K562 (cell line): ENCODE results near the gene RNU1-2. TPM values are rescaled to one million over a fixed set of nuclear protein-coding genes. Genes with fewer than 3 reads are reported as not detected.
A peak's percentile ranks its signal among the peaks of the same experiment; 100 is the strongest.
"Not testable (repeated sequence)": the region's sequence is repeated elsewhere in the genome, so short reads cannot be mapped to it uniquely, and the experiment has no call there.

Experiments used
- ATAC-seq: fragments of 200-7000 bp; cut with Tn5 transposase; 3 replicates; pipeline ENCODE4 v1.9.1; 2020; ENCODE audit warnings: moderate library complexity
- BruUV-seq: library from RNA; stranded (reverse); fragments of 400-500 nt; replicated peaks from 2 replicates; lab custom pipeline; 2021; lab: Mats Ljungman, UMichigan
- CTCF ChIA-PET: fragments of 300-600 bp; formaldehyde crosslinking; extraction: SDS; loops from one replicate; lab custom pipeline; 2021; ENCODE audit warnings: low intra/inter-chr PET ratio; lab: Yijun Ruan, JAX
- POLR2A ChIA-PET: fragments of 300-600, 350-650 bp; sonication (Branson Sonifier 250); formaldehyde crosslinking; extraction: SDS; loops from one replicate; lab custom pipeline; 2021; ENCODE audit warnings: antibody characterized with exemption, inconsistent platforms; lab: Yijun Ruan, JAX
- DNase-seq, 4 experiments: peaks; one replicate each; pipeline versions ENCODE4 v3.0.0 to v3.0.0-alpha.2; 2011 to 2018; ENCODE audit warnings: low spot score in 3 of 4, mixed read lengths in 3 of 4; ENCODE audit errors: extremely low read depth in 1 of 4
- FAIRE-seq: peaks from 2 replicates; lab custom pipeline; 2011; peaks lifted over from hg19 to GRCh38; lab: Jason Lieb, UNC
- H2AFZ ChIP-seq: 2 replicates; pipeline ENCODE4 v1.6.0; 2011; ENCODE audit warnings: low read depth, low read length, control low read depth, inconsistent platforms
- H3K27ac ChIP-seq: fragments of 200-600 bp; 3 replicates; pipeline ENCODE4 v1.8.0; 2011; ENCODE audit warnings: low read depth, mild to moderate bottlenecking, control low read depth, inconsistent platforms, low read length, moderate library complexity, mixed read lengths; ENCODE audit errors: extremely low read depth
- H3K27me3 ChIP-seq, 2 experiments: fragments of 300-600 bp in 1 of 2; 2 replicates in 1 of 2; 3 replicates in 1 of 2; pipeline versions ENCODE4 v1.6.0 to v1.8.0; 2011; ENCODE audit warnings: inconsistent platforms in 2 of 2, low read length in 2 of 2, mild to moderate bottlenecking in 1 of 2, mixed read lengths in 1 of 2, moderate library complexity in 1 of 2; ENCODE audit not compliant: control insufficient read depth in 2 of 2, insufficient read depth in 2 of 2
- H3K36me3 ChIP-seq: fragments of 300-600 bp; 3 replicates; pipeline ENCODE4 v1.8.0; 2011; ENCODE audit warnings: mild to moderate bottlenecking, low read length, inconsistent platforms; ENCODE audit not compliant: control insufficient read depth, insufficient read depth
- H3K4me1 ChIP-seq, 2 experiments: fragments of 200-600 bp in 1 of 2; replicated peaks in 1 of 2; 2 replicates in 1 of 2; 3 replicates in 1 of 2; pipeline versions ENCODE4 v1.5.1 to v1.8.0; 2011; ENCODE audit warnings: inconsistent platforms in 2 of 2, low read length in 2 of 2, mild to moderate bottlenecking in 1 of 2, mixed read lengths in 1 of 2, moderate library complexity in 1 of 2; ENCODE audit not compliant: control insufficient read depth in 2 of 2, insufficient read depth in 2 of 2
- H3K4me2 ChIP-seq: 2 replicates; pipeline ENCODE4 v1.6.1; 2011; ENCODE audit warnings: low read length, control low read depth, inconsistent platforms, mixed read lengths; ENCODE audit not compliant: insufficient read depth
- H3K4me3 ChIP-seq: fragments of 200-600 bp; sonication (generic), shearing (Covaris generic); 2 replicates; pipeline ENCODE4 v1.5.1; 2016; ENCODE audit warnings: control low read depth, inconsistent platforms
- H3K79me2 ChIP-seq: fragments of 200-600 bp; 3 replicates; pipeline ENCODE4 v1.8.0; 2011; ENCODE audit warnings: low read length, inconsistent platforms; ENCODE audit not compliant: control insufficient read depth, insufficient read depth
- H3K9ac ChIP-seq, 2 experiments: 2 replicates each; pipeline versions ENCODE4 v1.6.0 to v1.6.1; 2011; ENCODE audit warnings: low read depth in 2 of 2, low read length in 2 of 2, control low read depth in 1 of 2, inconsistent platforms in 1 of 2, mild to moderate bottlenecking in 1 of 2, mixed read lengths in 1 of 2; ENCODE audit not compliant: insufficient read depth in 1 of 2
- H3K9me1 ChIP-seq: one replicate; pipeline ENCODE4 v1.6.0; 2011; ENCODE audit warnings: inconsistent platforms, mild to moderate bottlenecking, low read length, moderate library complexity; ENCODE audit not compliant: control insufficient read depth, insufficient read depth
- H3K9me3 ChIP-seq: replicated peaks from 2 replicates; pipeline ENCODE4 v1.5.1; 2011; ENCODE audit warnings: low read depth, low read length, inconsistent platforms; ENCODE audit not compliant: control insufficient read depth, insufficient read depth
- H4K20me1 ChIP-seq: replicated peaks from 2 replicates; pipeline ENCODE4 v1.6.1; 2011; ENCODE audit warnings: low read length, inconsistent platforms, mixed read lengths; ENCODE audit not compliant: control insufficient read depth, insufficient read depth
- KDM5B ChIP-seq: fragments of 200-600 bp; sonication (generic); IDR thresholded peaks from 2 replicates; pipeline ENCODE4 v1.6.1; 2012; ENCODE audit warnings: low read depth, mild to moderate bottlenecking, moderate library complexity, low read length, control low read depth, inconsistent platforms; ENCODE audit not compliant: insufficient replicate concordance
- MEIS2 ChIP-seq: fragments of 450-650 bp; IDR thresholded peaks from 2 replicates; pipeline ENCODE4 v1.6.1; 2014; ENCODE audit warnings: mild to moderate bottlenecking; ENCODE audit not compliant: partially characterized antibody
- WGBS: fragments of 100-300 bp; shearing (Covaris generic); methylation state at CpG from one replicate; pipeline ENCODE4 v1.1.6; 2016; ENCODE audit warnings: low coverage, mixed read lengths; ENCODE audit not compliant: insufficient coverage; ENCODE audit errors: missing lambda C conversion rate; 5-methylcytosine and 5-hydroxymethylcytosine counted together
- in situ Hi-C: fragments of 300-500 bp; cut with MboI; formaldehyde crosslinking; loops from 4 replicates; pipeline ENCODE4 v1.15.0; 2018; ENCODE audit warnings: inconsistent platforms, mixed read lengths
- intact Hi-C: fragments of 100-400 bp; cut with micrococcal nuclease; formaldehyde crosslinking; loops from 2 replicates; pipeline ENCODE4 v1.14.2; 2022
- polyA plus RNA-seq, 8 experiments: library from polyadenylated mRNA; depleted of rRNA in 4 of 8; stranded (reverse) in 5 of 8; unstranded in 3 of 8; fragments of >200 nt; fragmentation: Nextera tagmentation in 2 of 8; fragmentation: Illumina TruSeq in 1 of 8; extraction: Ambion mirVana in 2 of 8; extraction: Trizol in 1 of 8; gene quantifications; 2 replicates each; pipeline versions ENCODE4 v1.2.1 to v1.2.3, GENCODE V29; 2011 to 2014; ENCODE audit warnings: inconsistent platforms in 1 of 8, missing spikeins in 1 of 8
- total RNA-seq, 7 experiments: library from RNA; depleted of rRNA in 6 of 7; stranded (reverse); fragments of >200 nt in 6 of 7; fragmentation: Illumina TruSeq in 2 of 7; extraction: Trizol in 2 of 7; gene quantifications; 2 replicates each; pipeline versions ENCODE4 v1.2.1 to v1.2.3, GENCODE V29; 2011 to 2021; ENCODE audit warnings: low replicate concordance in 1 of 7

The RNU1-2 gene
- total and polyA plus RNA-seq, 9 of the 15 experiments (the other 6 are each of a cell fraction or from before 2014, with no cell fraction given), result under 0.01 to 32,823 (median 2,538) TPM; not detected in 4

DNA sequence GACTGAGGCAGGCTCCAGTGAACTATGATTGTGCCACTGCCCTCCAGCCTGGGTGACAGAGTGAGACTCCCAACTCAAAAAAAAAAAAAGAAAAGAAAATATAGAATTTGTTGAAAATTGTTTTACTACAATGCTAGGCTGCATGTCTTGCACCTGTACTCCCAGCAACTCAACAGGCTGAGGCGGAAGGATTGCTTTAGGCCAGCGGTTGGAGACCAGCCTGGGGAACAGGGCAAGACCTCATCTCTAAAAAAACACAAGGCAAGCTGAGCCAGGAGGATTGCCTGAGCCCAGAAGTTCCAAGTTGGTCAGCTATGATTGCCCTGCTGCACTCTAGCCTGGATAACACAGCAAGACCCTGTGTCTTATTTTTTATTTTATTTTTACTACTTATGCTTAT is 3.2 kb downstream of the RNU1-2 start:
- H3K27ac ChIP-seq, DNase-seq, ATAC-seq, BruUV-seq, CTCF ChIA-PET, H3K9me3 ChIP-seq, POLR2A ChIA-PET, H3K4me2 ChIP-seq, H3K79me2 ChIP-seq, H3K9ac ChIP-seq, H3K4me3 ChIP-seq, H3K36me3 ChIP-seq, intact Hi-C loops, FAIRE-seq, H3K27me3 ChIP-seq, H4K20me1 ChIP-seq, H2AFZ ChIP-seq, H3K9me1 ChIP-seq: not testable (repeated sequence)
- in situ Hi-C loops, result loop anchor here (5.0 kb wide), 1 partner anchor 157 kb away; the partner anchor contains the start of gene RNU1-4
- WGBS, result 71% methylated on average over 2 of the region's 2 CpGs
- H3K4me1 ChIP-seq, result peaks cover 9 to 17% of the 10 kb centered on the region in 2 experiments; a peak in 4 of 5 replicates

GRCh38 chr1:16900751-16901150 is 5.0 kb downstream of the RNU1-2 start:
- H2AFZ ChIP-seq, result no peak overlapping the region
- TF ChIP-seq MEIS2 (peak; percentile 5), KDM5B (no peak)
- H3K9me1 ChIP-seq, result no peaks in the 10 kb centered on the region
- H4K20me1 ChIP-seq, result no peaks in the 10 kb centered on the region
- DNase-seq (no peak), FAIRE-seq (no peak), ATAC-seq (no peak)
- 0 out of 2 replicates have a peak, but pooled peaks cover under 1% of the 10 kb centered on the region for H3K9me3 ChIP-seq
- H3K27ac ChIP-seq, result no peak overlapping the region
- ChIA-PET POLR2A (no interaction called here), CTCF (no interaction called here)
- H3K4me1 ChIP-seq, result peaks cover 10 to 20% of the 10 kb centered on the region in 2 experiments; a peak in 4 of 5 replicates
- H3K79me2 ChIP-seq, result no peaks in the 10 kb centered on the region
- H3K4me3 ChIP-seq, result no peak overlapping the region
- WGBS, result 59% methylated on average over 2 of the region's 2 CpGs
- no peaks in the 10 kb centered on the region for H3K27me3 ChIP-seq
- intact Hi-C loops, result no loop called here
- H3K4me2 ChIP-seq, result no peak overlapping the region
- BruUV-seq, result no TSS peak
- in situ Hi-C loops, result loop anchor here (25.0 kb wide), 1 partner anchor 288 kb away; the partner anchor contains the start of gene NBPF1
- H3K9ac ChIP-seq, result 0 out of 4 replicates have a peak overlapping the region, but pooled peaks of 1 of the 2 experiments have one; percentile 3
- no peaks in the 10 kb centered on the region for H3K36me3 ChIP-seq

DNA sequence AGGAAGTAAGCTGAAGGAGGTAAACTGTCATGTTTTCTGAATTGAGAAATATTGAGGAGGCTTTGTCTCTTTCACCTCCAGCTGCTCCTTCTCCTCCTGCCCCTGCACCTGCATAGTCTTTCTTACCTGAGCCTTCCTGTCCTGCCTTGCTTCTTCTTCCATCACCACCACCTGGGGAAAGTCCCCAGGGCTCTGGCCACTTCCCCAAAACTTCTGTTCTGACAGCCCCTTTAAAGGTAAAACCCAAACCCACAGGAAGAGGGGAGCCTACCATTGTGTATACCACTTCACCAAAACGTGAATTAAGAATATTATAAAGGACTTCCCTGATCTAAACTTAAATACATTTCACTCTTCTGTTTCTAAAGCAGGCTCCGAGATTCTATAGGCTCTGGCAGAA is 5.6 kb downstream of the RNU1-2 start:
- H3K4me2 ChIP-seq, BruUV-seq, ATAC-seq, H4K20me1 ChIP-seq, H3K9ac ChIP-seq, H3K9me3 ChIP-seq, POLR2A ChIA-PET, DNase-seq, H3K27ac ChIP-seq, intact Hi-C loops, H3K27me3 ChIP-seq, H3K36me3 ChIP-seq, CTCF ChIA-PET, H3K9me1 ChIP-seq, H3K4me3 ChIP-seq, FAIRE-seq, H3K79me2 ChIP-seq: not testable (repeated sequence)
- Histone ChIP-seq H3K4me1 (peaks cover 16 to 25% of the 10 kb centered on the region in 2 experiments; a peak in 4 of 5 replicates), H2AFZ (peak overlapping the region; percentile 26; the same call in 1 of the 2 replicates)
- in situ Hi-C loops, result loop anchor here (25.0 kb wide), 1 partner anchor 289 kb away; the partner anchor contains the start of gene NBPF1
- WGBS, result 54% methylated on average over 2 of the region's 2 CpGs
